ENCODE data around the gene PCSK6.

The PCSK6 gene

GRCh38 chr15:101528108-101528916 is 38.8 kb upstream of the PCSK6 start:
- TF ChIP-seq TSHZ2 (CRISPR knock-in tag; IDR thresholded peaks at IDR 0.05) (no peak), ISL1 (CRISPR knock-in tag; IDR thresholded peaks at IDR 0.05) (no peak), ZNF565 (CRISPR knock-in tag; conservative IDR thresholded peaks at IDR 0.05; ENCODE audit: low read depth) (no peak), SNAI2 (CRISPR knock-in tag; IDR thresholded peaks at IDR 0.05) (no peak), ZNF8 (CRISPR knock-in tag; IDR thresholded peaks at IDR 0.05) (no peak), PPARA (CRISPR knock-in tag; IDR thresholded peaks at IDR 0.05; ENCODE audit: borderline replicate concordance) (no peak), BACH2 (CRISPR knock-in tag; IDR thresholded peaks at IDR 0.05; ENCODE audit: borderline replicate concordance) (no peak), TOX (CRISPR knock-in tag; IDR thresholded peaks at IDR 0.05; ENCODE audit: borderline replicate concordance) (no peak), CSDC2 (CRISPR knock-in tag; IDR thresholded peaks at IDR 0.05) (no peak), TCF4 (CRISPR knock-in tag; IDR thresholded peaks at IDR 0.05; ENCODE audit: borderline replicate concordance) (no peak)
- TF ChIP-seq, protein P1, sequence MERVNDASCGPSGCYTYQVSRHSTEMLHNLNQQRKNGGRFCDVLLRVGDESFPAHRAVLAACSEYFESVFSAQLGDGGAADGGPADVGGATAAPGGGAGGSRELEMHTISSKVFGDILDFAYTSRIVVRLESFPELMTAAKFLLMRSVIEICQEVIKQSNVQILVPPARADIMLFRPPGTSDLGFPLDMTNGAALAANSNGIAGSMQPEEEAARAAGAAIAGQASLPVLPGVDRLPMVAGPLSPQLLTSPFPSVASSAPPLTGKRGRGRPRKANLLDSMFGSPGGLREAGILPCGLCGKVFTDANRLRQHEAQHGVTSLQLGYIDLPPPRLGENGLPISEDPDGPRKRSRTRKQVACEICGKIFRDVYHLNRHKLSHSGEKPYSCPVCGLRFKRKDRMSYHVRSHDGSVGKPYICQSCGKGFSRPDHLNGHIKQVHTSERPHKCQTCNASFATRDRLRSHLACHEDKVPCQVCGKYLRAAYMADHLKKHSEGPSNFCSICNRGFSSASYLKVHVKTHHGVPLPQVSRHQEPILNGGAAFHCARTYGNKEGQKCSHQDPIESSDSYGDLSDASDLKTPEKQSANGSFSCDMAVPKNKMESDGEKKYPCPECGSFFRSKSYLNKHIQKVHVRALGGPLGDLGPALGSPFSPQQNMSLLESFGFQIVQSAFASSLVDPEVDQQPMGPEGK (CRISPR knock-in tag; IDR thresholded peaks at IDR 0.05; ENCODE audit: borderline replicate concordance): no peak
- ATAC-seq: no peak

GRCh38 chr15:101526890-101527289 is 37.4 kb upstream of the PCSK6 start:
- no peak for TF ChIP-seq TSHZ2 (CRISPR knock-in tag; IDR thresholded peaks at IDR 0.05)
- ATAC-seq: no peak

GRCh38 chr15:101526442-101526841 is 36.9 kb upstream of the PCSK6 start:
- ATAC-seq: no peak
- TF ChIP-seq ISL1 (CRISPR knock-in tag; IDR thresholded peaks at IDR 0.05) (no peak), ZC3H10 (CRISPR knock-in tag; IDR thresholded peaks at IDR 0.05) (no peak), TOX (CRISPR knock-in tag; IDR thresholded peaks at IDR 0.05; ENCODE audit: borderline replicate concordance) (no peak), TCF4 (CRISPR knock-in tag; IDR thresholded peaks at IDR 0.05; ENCODE audit: borderline replicate concordance) (no peak), ZFP30 (CRISPR knock-in tag; IDR thresholded peaks at IDR 0.05) (no peak), ZNF8 (CRISPR knock-in tag; IDR thresholded peaks at IDR 0.05) (no peak), ESRRG (CRISPR knock-in tag; IDR thresholded peaks at IDR 0.05) (no peak), ZFP3 (CRISPR knock-in tag; IDR thresholded peaks at IDR 0.05) (no peak), SNAI2 (CRISPR knock-in tag; IDR thresholded peaks at IDR 0.05) (no peak), RARB (CRISPR knock-in tag; IDR thresholded peaks at IDR 0.05) (no peak), OSR1 (CRISPR knock-in tag; IDR thresholded peaks at IDR 0.05) (no peak), PPARA (CRISPR knock-in tag; IDR thresholded peaks at IDR 0.05; ENCODE audit: borderline replicate concordance) (no peak), GLIS3 (CRISPR knock-in tag; IDR thresholded peaks at IDR 0.05) (no peak), ARNTL (CRISPR knock-in tag; IDR thresholded peaks at IDR 0.05; ENCODE audit: borderline replicate concordance, low read depth) (no peak)
- TF ChIP-seq, protein P2, sequence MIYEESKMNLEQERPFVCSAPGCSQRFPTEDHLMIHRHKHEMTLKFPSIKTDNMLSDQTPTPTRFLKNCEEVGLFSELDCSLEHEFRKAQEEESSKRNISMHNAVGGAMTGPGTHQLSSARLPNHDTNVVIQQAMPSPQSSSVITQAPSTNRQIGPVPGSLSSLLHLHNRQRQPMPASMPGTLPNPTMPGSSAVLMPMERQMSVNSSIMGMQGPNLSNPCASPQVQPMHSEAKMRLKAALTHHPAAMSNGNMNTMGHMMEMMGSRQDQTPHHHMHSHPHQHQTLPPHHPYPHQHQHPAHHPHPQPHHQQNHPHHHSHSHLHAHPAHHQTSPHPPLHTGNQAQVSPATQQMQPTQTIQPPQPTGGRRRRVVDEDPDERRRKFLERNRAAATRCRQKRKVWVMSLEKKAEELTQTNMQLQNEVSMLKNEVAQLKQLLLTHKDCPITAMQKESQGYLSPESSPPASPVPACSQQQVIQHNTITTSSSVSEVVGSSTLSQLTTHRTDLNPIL (CRISPR knock-in tag; IDR thresholded peaks at IDR 0.05; ENCODE audit: low read depth): no peak
- TF ChIP-seq, protein P3, sequence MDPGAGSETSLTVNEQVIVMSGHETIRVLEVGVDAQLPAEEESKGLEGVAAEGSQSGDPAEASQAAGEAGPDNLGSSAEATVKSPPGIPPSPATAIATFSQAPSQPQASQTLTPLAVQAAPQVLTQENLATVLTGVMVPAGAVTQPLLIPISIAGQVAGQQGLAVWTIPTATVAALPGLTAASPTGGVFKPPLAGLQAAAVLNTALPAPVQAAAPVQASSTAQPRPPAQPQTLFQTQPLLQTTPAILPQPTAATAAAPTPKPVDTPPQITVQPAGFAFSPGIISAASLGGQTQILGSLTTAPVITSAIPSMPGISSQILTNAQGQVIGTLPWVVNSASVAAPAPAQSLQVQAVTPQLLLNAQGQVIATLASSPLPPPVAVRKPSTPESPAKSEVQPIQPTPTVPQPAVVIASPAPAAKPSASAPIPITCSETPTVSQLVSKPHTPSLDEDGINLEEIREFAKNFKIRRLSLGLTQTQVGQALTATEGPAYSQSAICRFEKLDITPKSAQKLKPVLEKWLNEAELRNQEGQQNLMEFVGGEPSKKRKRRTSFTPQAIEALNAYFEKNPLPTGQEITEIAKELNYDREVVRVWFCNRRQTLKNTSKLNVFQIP (CRISPR knock-in tag; IDR thresholded peaks at IDR 0.05; ENCODE audit: borderline replicate concordance, low read depth): no peak
- TF ChIP-seq, protein P1 (CRISPR knock-in tag; IDR thresholded peaks at IDR 0.05; ENCODE audit: borderline replicate concordance): no peak
- TF ChIP-seq, protein P4, sequence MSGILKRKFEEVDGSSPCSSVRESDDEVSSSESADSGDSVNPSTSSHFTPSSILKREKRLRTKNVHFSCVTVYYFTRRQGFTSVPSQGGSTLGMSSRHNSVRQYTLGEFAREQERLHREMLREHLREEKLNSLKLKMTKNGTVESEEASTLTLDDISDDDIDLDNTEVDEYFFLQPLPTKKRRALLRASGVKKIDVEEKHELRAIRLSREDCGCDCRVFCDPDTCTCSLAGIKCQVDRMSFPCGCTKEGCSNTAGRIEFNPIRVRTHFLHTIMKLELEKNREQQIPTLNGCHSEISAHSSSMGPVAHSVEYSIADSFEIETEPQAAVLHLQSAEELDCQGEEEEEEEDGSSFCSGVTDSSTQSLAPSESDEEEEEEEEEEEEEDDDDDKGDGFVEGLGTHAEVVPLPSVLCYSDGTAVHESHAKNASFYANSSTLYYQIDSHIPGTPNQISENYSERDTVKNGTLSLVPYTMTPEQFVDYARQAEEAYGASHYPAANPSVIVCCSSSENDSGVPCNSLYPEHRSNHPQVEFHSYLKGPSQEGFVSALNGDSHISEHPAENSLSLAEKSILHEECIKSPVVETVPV (CRISPR knock-in tag; IDR thresholded peaks at IDR 0.05): no peak

All from SK-N-SH treated with all-trans-retinoic acid at 6 μM for 48 hours (cell line).